Mammary epithelial cell (primary cell): ENCODE data around the gene MRAP2.

ENCODE experiments used
- CTCF ChIP-seq, 2 donors: IDR thresholded peaks in 1 of 2; conservative IDR thresholded peaks in 1 of 2; 2 replicates each; pipeline ENCODE4 v1.5.1; 2011 to 2012; ENCODE audit warnings: inconsistent platforms in 2 of 2, low read length in 2 of 2, mild to moderate bottlenecking in 2 of 2, control low read depth in 1 of 2, low read depth in 1 of 2; ENCODE audit not compliant: insufficient read depth in 1 of 2; ENCODE audit errors: extremely low read depth in 1 of 2
- EZH2 ChIP-seq: IDR thresholded peaks from 2 replicates; pipeline ENCODE4 v1.6.1; 2012; ENCODE audit warnings: low read length, inconsistent platforms, borderline replicate concordance

GRCh38 chr6:84061174-84061573, 27.6 kb downstream of the MRAP2 start:
- TF ChIP-seq EZH2: no peak
- TF ChIP-seq CTCF (conservative IDR thresholded peaks at IDR 0.05 in 1 of 2, IDR thresholded peaks at IDR 0.05 in 1 of 2; ENCODE audit: extremely low read depth in 1 of 2, insufficient read depth in 1 of 2, low read depth in 1 of 2, low read length in 2 of 2): no peak
